ENCODE results near the gene TAF11L11.
"Not testable (repeated sequence)": the region's sequence is repeated elsewhere in the genome, so short reads cannot be mapped to it uniquely, and the experiment has no call there.

The TAF11L11 gene

GRCh38 chr5:17603880-17604279 is at the start of gene TAF11L11:
Gene TAF11L11, plus strand, starts transcription at chr5:17604183.
- not testable (repeated sequence) for DNase-seq (ENCODE audit: low read depth)

- DNase-seq (ENCODE audit: low read depth), result not testable (repeated sequence)
Observed at GRCh38 chr5:17585658-17586057, 18.3 kb upstream of the TAF11L11 start, which contains the start of gene TAF11L7. Gene TAF11L7, minus strand, starts transcription at chr5:17585758.

- not testable (repeated sequence) for DNase-seq (ENCODE audit: low read depth)
Observed at GRCh38 chr5:17590860-17591259, 13.1 kb upstream of the TAF11L11 start, which contains the start of gene TAF11L8. Gene TAF11L8, minus strand, starts transcription at chr5:17590960.

- not testable (repeated sequence) for DNase-seq (ENCODE audit: low read depth)
Observed at GRCh38 chr5:17594255-17594654, 9.7 kb upstream of the TAF11L11 start, which contains the start of gene TAF11L9. Gene TAF11L9, minus strand, starts transcription at chr5:17594394.

GRCh38 chr5:17597728-17598127 is 6.3 kb upstream of the TAF11L11 start, which contains the start of gene TAF11L10:
Gene TAF11L10, minus strand, starts transcription at chr5:17597828.
- DNase-seq (ENCODE audit: low read depth), result not testable (repeated sequence)

- DNase-seq (ENCODE audit: low read depth), result no peak
Observed at GRCh38 chr5:17604951-17605350, 968 bp downstream of the TAF11L11 start.

GRCh38 chr5:17607461-17607860 is 3.5 kb downstream of the TAF11L11 start:
- not testable (repeated sequence) for DNase-seq (ENCODE audit: low read depth)

- not testable (repeated sequence) for DNase-seq (ENCODE audit: low read depth)
Observed at GRCh38 chr5:17610092-17610491, 6.1 kb downstream of the TAF11L11 start, which contains the start of gene TAF11L12. Gene TAF11L12, plus strand, starts transcription at chr5:17610392.

GRCh38 chr5:17614872-17615605 is 11.1 kb downstream of the TAF11L11 start:
- DNase-seq (ENCODE audit: low read depth), result no peak

GRCh38 chr5:17619354-17619753 is 15.4 kb downstream of the TAF11L11 start:
- DNase-seq (ENCODE audit: low read depth), result no peak

- no peak for DNase-seq (ENCODE audit: low read depth)
Observed at GRCh38 chr5:17620627-17621026, 16.6 kb downstream of the TAF11L11 start.

- DNase-seq (ENCODE audit: low read depth), result no peak
Observed at GRCh38 chr5:17625686-17626085, 21.7 kb downstream of the TAF11L11 start.

GRCh38 chr5:17631788-17632187 is 27.8 kb downstream of the TAF11L11 start, which contains the start of gene TAF11L13:
Gene TAF11L13, plus strand, starts transcription at chr5:17632088.
- not testable (repeated sequence) for DNase-seq (ENCODE audit: low read depth)

GRCh38 chr5:17634160-17634559 is 30.2 kb downstream of the TAF11L11 start, which contains the start of gene TAF11L14:
Gene TAF11L14, plus strand, starts transcription at chr5:17634460.
- no peak for DNase-seq (ENCODE audit: low read depth)

GRCh38 chr5:17649232-17649631 is 45.2 kb downstream of the TAF11L11 start:
- not testable (repeated sequence) for DNase-seq (ENCODE audit: low read depth)

- DNase-seq (ENCODE audit: low read depth), result not testable (repeated sequence)
Observed at GRCh38 chr5:17655201-17655759, 51.3 kb downstream of the TAF11L11 start.

Measured in stimulated activated CD8-positive, alpha-beta memory T cell treated with anti-CD3 and anti-CD28 coated beads, Interleukin-12 subunit alpha, Interleukin-12 subunit beta, amount 100 ng/mL, for 1 hour (primary cell).